ENCODE measurements around the gene OPHN1.
"Not testable (repeated sequence)": the region's sequence is repeated elsewhere in the genome, so short reads cannot be mapped to it uniquely, and the experiment has no call there.

- not testable (repeated sequence) for TF ChIP-seq CTCF, POLR2A (IDR thresholded peaks at IDR 0.05)
These were observed 55.7 kb downstream of the OPHN1 start for GRCh38 chrX:68377579-68377978.
